Epithelial cell of proximal tubule (primary cell): ENCODE results near the gene IRS2. TPM values are rescaled to one million over a fixed set of nuclear protein-coding genes. Genes with fewer than 3 reads are reported as not detected.

ENCODE experiments used
- DNase-seq: peaks from one replicate; pipeline ENCODE4 v3.0.0-alpha.2; 2011; ENCODE audit warnings: low read depth
- H3K4me3 ChIP-seq: 2 replicates; pipeline ENCODE4 v1.5.1; 2011; ENCODE audit warnings: low read depth, mild to moderate bottlenecking, low read length
- CTCF ChIP-seq: conservative IDR thresholded peaks from 2 replicates; pipeline ENCODE4 v1.5.1; 2012; ENCODE audit warnings: low read depth, mild to moderate bottlenecking, low read length
- total RNA-seq: library from RNA; depleted of rRNA; stranded (reverse); fragments of >200 nt; gene quantifications from 2 replicates; pipeline ENCODE4 v1.2.3, GENCODE V29; 2015

Gene IRS2
- total RNA-seq, 1 donor from 2014 or later = 14.0 TPM

DNA sequence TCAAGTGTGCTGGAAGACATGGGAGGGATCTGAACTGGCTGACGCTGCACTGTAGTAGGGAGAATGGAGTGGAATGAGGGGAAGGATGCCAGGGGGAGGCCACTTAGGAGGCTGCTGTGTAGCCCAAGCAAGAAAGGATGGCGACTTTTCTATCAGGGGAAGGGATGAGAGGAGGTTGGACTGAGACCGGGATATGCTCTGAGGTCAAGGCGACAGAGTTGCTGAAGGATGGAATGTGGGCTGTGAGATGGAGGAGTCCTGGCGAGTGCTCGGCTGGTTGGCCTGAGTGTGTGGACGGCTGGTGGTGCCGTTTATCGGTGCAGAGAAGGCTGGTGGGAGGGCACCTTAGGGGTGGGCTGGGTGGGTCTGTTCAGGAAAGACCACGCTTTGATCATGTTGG, 45.7 kb downstream of the IRS2 start:
- H3K4me3 ChIP-seq = no peak overlapping the region
- DNase-seq = no peak
- TF ChIP-seq CTCF = no peak

GRCh38 chr13:109740121-109740520, 46.3 kb downstream of the IRS2 start:
- DNase-seq = no peak
- TF ChIP-seq CTCF = no peak
- H3K4me3 ChIP-seq = no peak overlapping the region

GRCh38 chr13:109738298-109738746, 48.1 kb downstream of the IRS2 start:
- no peak overlapping the region for H3K4me3 ChIP-seq
- no peak for TF ChIP-seq CTCF

DNA sequence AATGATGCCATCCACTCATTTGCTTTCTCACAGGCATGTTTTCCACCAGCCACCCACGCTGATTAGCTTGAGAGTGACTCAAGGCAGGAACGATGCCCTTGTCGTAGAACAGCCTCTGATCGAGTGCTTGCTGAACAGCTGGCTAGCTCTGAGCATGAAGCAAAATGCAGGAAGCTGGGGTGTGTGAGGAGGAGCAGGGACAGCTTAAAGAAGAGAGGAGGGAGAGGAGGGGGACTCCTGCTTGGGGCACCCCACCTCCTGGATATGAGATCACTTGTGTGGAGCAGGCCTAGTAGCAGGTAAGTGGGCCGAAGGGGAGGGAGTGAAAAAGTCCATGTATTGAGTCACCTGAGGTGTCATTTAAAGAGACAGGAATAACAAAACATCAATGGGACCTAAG, 48.8 kb downstream of the IRS2 start:
- H3K4me3 ChIP-seq = no peak overlapping the region
- DNase-seq = no peak
- TF ChIP-seq CTCF = no peak

More at GRCh38 chr13:109738298-109738746, 48.1 kb downstream of the IRS2 start:
- DNase-seq = no peak

- no peak for DNase-seq
- TF ChIP-seq CTCF = no peak
- H3K4me3 ChIP-seq = no peak overlapping the region
These were observed 49.3 kb downstream of the IRS2 start for GRCh38 chr13:109737046-109737573.

GRCh38 chr13:109735436-109735966, 50.9 kb downstream of the IRS2 start:
- DNase-seq = no peak
- TF ChIP-seq CTCF = no peak
- H3K4me3 ChIP-seq = no peak overlapping the region
